Measurements from ENCODE around the gene NUDT4. TPM values are rescaled to one million over a fixed set of nuclear protein-coding genes. Genes with fewer than 3 reads are reported as not detected.
A peak's percentile ranks its signal among the peaks of the same experiment; 100 is the strongest.

Gene NUDT4
- total and polyA plus RNA-seq, 9 of the 15 experiments (the other 6 are each of a cell fraction or from before 2014, with no cell fraction given) = 38.1 to 164 (median 99.2) TPM

- TF ChIP-seq ZNF707 (CRISPR knock-in tag; conservative IDR thresholded peaks at IDR 0.05) (no peak), SRSF7 (optimal IDR thresholded peaks at IDR 0.05; ENCODE audit: low read depth, low read length) (no peak), MEF2D (tag; conservative IDR thresholded peaks at IDR 0.05; ENCODE audit: low read depth) (no peak), TCF3 (CRISPR knock-in tag; IDR thresholded peaks at IDR 0.05) (no peak), TFE3 (CRISPR knock-in tag; IDR thresholded peaks at IDR 0.05) (peak; percentile 78), ETV1 (tag; conservative IDR thresholded peaks at IDR 0.05; ENCODE audit: low read depth) (no peak), NELFE (IDR thresholded peaks at IDR 0.05; ENCODE audit: insufficient read depth, insufficient read length) (no peak), NONO (IDR thresholded peaks at IDR 0.05; ENCODE audit: low read depth in 2 of 2, low read length in 1 of 2) (no peak), TEAD4 (IDR thresholded peaks at IDR 0.05; ENCODE audit: low read length) (no peak), TEAD4 (CRISPR knock-in tag; IDR thresholded peaks at IDR 0.05; ENCODE audit: borderline replicate concordance) (no peak), ZNF324 (CRISPR knock-in tag; IDR thresholded peaks at IDR 0.05) (no peak), CREB3 (tag; conservative IDR thresholded peaks at IDR 0.05; ENCODE audit: low read depth) (no peak), POLR2A (conservative IDR thresholded peaks at IDR 0.05) (0 out of 2 replicates have a peak, but pooled peaks have one; percentile 49), POLR2H (tag; IDR thresholded peaks at IDR 0.05; ENCODE audit: low read depth) (peak; percentile 60), PTBP1 (IDR thresholded peaks at IDR 0.05; ENCODE audit: low read depth, low read length) (no peak), ETS1 (conservative IDR thresholded peaks at IDR 0.05; ENCODE audit: control insufficient read depth, low read depth, low read length) (no peak), BRD4 (IDR thresholded peaks at IDR 0.05) (no peak), STAT5A (IDR thresholded peaks at IDR 0.05; ENCODE audit: borderline replicate concordance, low read length) (no peak), KHSRP (IDR thresholded peaks at IDR 0.05) (no peak), E2F8 (IDR thresholded peaks at IDR 0.05; ENCODE audit: low read depth, partially characterized antibody) (peak; percentile 11), POLR2AphosphoS2 (IDR thresholded peaks at IDR 0.05; ENCODE audit: low read length) (peak; percentile 60; the same call in 1 of the 2 replicates), ELF4 (CRISPR knock-in tag; IDR thresholded peaks at IDR 0.05) (no peak), HNRNPL (IDR thresholded peaks at IDR 0.05; ENCODE audit: low read depth, low read length) (no peak)
These were observed 27.5 kb downstream of the NUDT4 start (continued) for GRCh38 chr12:93404961-93405849.
